ENCODE measurements around the gene DBNL. TPM values are rescaled to one million over a fixed set of nuclear protein-coding genes. Genes with fewer than 3 reads are reported as not detected.
"Not testable (repeated sequence)": the region's sequence is repeated elsewhere in the genome, so short reads cannot be mapped to it uniquely, and the experiment has no call there.

Gene DBNL
- total RNA-seq, 1 experiment from 2014 or later: 111 TPM

DNA sequence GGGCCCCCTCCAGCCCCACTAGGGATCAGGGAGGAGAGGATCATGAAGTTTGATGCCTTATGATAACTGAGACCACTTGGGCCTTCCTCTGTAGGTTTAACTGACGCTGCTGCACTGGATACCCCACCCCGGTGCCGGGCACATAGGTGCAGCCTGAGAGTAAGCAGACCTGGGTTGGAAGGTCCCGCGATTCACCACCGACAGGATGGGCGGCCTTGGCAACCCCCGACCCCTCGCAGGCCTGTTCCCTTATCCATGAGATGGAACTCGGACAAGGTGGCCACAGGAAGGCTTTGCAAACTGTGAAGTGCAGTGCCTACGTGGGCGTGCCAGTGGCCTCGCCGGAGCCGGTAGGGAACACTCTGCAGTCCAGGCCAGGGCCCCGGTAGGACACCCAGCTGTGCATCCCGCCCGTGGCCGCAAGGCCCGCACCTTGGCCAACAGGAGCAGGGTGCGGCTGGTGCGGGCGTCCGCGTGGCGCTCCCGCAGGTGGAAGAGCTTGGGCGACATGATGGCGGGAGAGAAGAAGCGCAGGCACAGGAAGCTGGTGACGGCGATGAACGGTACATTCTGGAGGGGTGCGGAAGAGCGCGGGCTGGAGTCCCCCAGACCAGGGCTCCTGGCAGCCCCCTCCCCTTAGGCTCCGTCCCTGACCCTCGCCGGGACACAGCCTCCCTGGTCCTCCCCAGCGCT lies 4.6 kb upstream of the DBNL start:
- H3K27me3 ChIP-seq (ENCODE audit: control insufficient read depth, insufficient read depth, low read length); intact Hi-C loops (cut with micrococcal nuclease; ENCODE audit: unreplicated experiment); H3K36me3 ChIP-seq (ENCODE audit: control insufficient read depth, insufficient read depth, low read length); H3K9me3 ChIP-seq (ENCODE audit: control insufficient read depth, insufficient read depth, low read depth, low read length); BruUV-seq (replicated peaks); H3K27ac ChIP-seq (ENCODE audit: low read length); CTCF ChIA-PET; DNase-seq (ENCODE audit: low read depth, low spot score); H3K4me1 ChIP-seq (ENCODE audit: control insufficient read depth, insufficient read depth, low read length); POLR2A ChIA-PET; in situ Hi-C loops (cut with HindIII; ENCODE audit: low pct_unique_long_range_greater_than_20kb, low sequenced_read_pairs); ATAC-seq: not testable (repeated sequence)
- H3K4me3 ChIP-seq (ENCODE audit: low read depth in 2 of 2, low read length in 2 of 2): peak overlapping the region in 1 of 2 experiments; percentile 24; a peak in 1 of 4 replicates

- H3K4me3 ChIP-seq (ENCODE audit: low read depth in 2 of 2, low read length in 2 of 2): peak overlapping the region; percentile 24 to 37
- ATAC-seq: peak; percentile 3; the same call in 1 of the 2 replicates
Observed at GRCh38 chr7:44040493-44040891, 4.0 kb upstream of the DBNL start.

GRCh38 chr7:44042221-44042620 lies 2.3 kb upstream of the DBNL start:
- no peak overlapping the region for H3K27ac ChIP-seq (ENCODE audit: low read length)
- H3K27me3 ChIP-seq (ENCODE audit: control insufficient read depth, insufficient read depth, low read length): no peaks in the 10 kb centered on the region
- no peaks in the 10 kb centered on the region for H3K9me3 ChIP-seq (ENCODE audit: control insufficient read depth, insufficient read depth, low read depth, low read length)
- CTCF ChIA-PET: no interaction called here
- DNase-seq (ENCODE audit: low read depth, low spot score): no peak
- no peak overlapping the region for H3K4me3 ChIP-seq (ENCODE audit: low read depth in 2 of 2, low read length in 2 of 2)
- no peak for ATAC-seq
- BruUV-seq (replicated peaks): no TSS peak
- peaks cover 6% of the 10 kb centered on the region; the same call in 1 of the 2 replicates for H3K4me1 ChIP-seq (ENCODE audit: control insufficient read depth, insufficient read depth, low read length)
- POLR2A ChIA-PET: no interaction called here
- H3K36me3 ChIP-seq (ENCODE audit: control insufficient read depth, insufficient read depth, low read length): no peaks in the 10 kb centered on the region; the same call in 1 of the 2 replicates
- no peak for TF ChIP-seq TCF7L2 (IDR thresholded peaks at IDR 0.05; ENCODE audit: low read depth, low read length)
- TF ChIP-seq, protein P1, sequence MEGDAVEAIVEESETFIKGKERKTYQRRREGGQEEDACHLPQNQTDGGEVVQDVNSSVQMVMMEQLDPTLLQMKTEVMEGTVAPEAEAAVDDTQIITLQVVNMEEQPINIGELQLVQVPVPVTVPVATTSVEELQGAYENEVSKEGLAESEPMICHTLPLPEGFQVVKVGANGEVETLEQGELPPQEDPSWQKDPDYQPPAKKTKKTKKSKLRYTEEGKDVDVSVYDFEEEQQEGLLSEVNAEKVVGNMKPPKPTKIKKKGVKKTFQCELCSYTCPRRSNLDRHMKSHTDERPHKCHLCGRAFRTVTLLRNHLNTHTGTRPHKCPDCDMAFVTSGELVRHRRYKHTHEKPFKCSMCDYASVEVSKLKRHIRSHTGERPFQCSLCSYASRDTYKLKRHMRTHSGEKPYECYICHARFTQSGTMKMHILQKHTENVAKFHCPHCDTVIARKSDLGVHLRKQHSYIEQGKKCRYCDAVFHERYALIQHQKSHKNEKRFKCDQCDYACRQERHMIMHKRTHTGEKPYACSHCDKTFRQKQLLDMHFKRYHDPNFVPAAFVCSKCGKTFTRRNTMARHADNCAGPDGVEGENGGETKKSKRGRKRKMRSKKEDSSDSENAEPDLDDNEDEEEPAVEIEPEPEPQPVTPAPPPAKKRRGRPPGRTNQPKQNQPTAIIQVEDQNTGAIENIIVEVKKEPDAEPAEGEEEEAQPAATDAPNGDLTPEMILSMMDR (IDR thresholded peaks at IDR 0.05): no peak
- TF ChIP-seq SIN3A (IDR thresholded peaks at IDR 0.05; ENCODE audit: borderline replicate concordance, insufficient read depth, low read depth, low read length): no peak
- TF ChIP-seq REST (IDR thresholded peaks at IDR 0.05; ENCODE audit: insufficient read depth in 1 of 2, low read depth in 2 of 2, low read length in 1 of 2): no peak
- intact Hi-C loops (cut with micrococcal nuclease; ENCODE audit: unreplicated experiment) (no loop called here), in situ Hi-C loops (cut with HindIII; ENCODE audit: low pct_unique_long_range_greater_than_20kb, low sequenced_read_pairs) (no loop called here)

More at GRCh38 chr7:44040493-44040891, 4.0 kb upstream of the DBNL start:
- H3K9me3 ChIP-seq (ENCODE audit: control insufficient read depth, insufficient read depth, low read depth, low read length); POLR2A ChIA-PET; CTCF ChIA-PET; in situ Hi-C loops (cut with HindIII; ENCODE audit: low pct_unique_long_range_greater_than_20kb, low sequenced_read_pairs); H3K36me3 ChIP-seq (ENCODE audit: control insufficient read depth, insufficient read depth, low read length); H3K27me3 ChIP-seq (ENCODE audit: control insufficient read depth, insufficient read depth, low read length); DNase-seq (ENCODE audit: low read depth, low spot score); H3K4me1 ChIP-seq (ENCODE audit: control insufficient read depth, insufficient read depth, low read length); BruUV-seq (replicated peaks); H3K27ac ChIP-seq (ENCODE audit: low read length); intact Hi-C loops (cut with micrococcal nuclease; ENCODE audit: unreplicated experiment): not testable (repeated sequence)
